Heart left ventricle (tissue), 16 donors: Measurements from ENCODE around the gene PSMA3. TPM values are rescaled to one million over a fixed set of nuclear protein-coding genes. Genes with fewer than 3 reads are reported as not detected.

Source experiments
- ATAC-seq, 4 donors: fragments of 200-7000 bp; cut with Tn5 transposase; one replicate each; pipeline ENCODE4 v1.9.1; 2020 to 2022; ENCODE audit warnings: moderate library complexity in 4 of 4, mild to moderate bottlenecking in 3 of 4, moderate number of reproducible peaks in 1 of 4
- DNase-seq, 5 donors: peaks; one replicate each; pipeline ENCODE4 v3.0.0-alpha.2; 2020
- H3K27ac ChIP-seq, 12 donors: fragments of 200-600 bp; sonication (generic) in 4 of 12; one replicate each; pipeline versions ENCODE4 v1.5.0 to v1.8.0; 2016 to 2022; ENCODE audit warnings: mild to moderate bottlenecking in 2 of 12
- H3K27me3 ChIP-seq, 9 donors: fragments of 200-600 bp; sonication (generic) in 2 of 9; one replicate each; pipeline versions ENCODE4 v1.5.1 to v1.8.0; 2016 to 2022; ENCODE audit warnings: mild to moderate bottlenecking in 3 of 9
- H3K36me3 ChIP-seq, 9 donors: fragments of 200-600 bp; sonication (generic) in 2 of 9; one replicate each; pipeline versions ENCODE4 v1.5.0 to v1.8.0; 2018 to 2022; ENCODE audit warnings: mild to moderate bottlenecking in 2 of 9
- H3K4me1 ChIP-seq, 12 donors: fragments of 200-600 bp; sonication (generic) in 4 of 12; one replicate each; pipeline versions ENCODE4 v1.5.0 to v1.8.0; 2016 to 2022; ENCODE audit warnings: mild to moderate bottlenecking in 3 of 12
- H3K4me3 ChIP-seq, 12 donors: fragments of 200-600 bp; sonication (generic) in 4 of 12; one replicate each; pipeline versions ENCODE4 v1.5.0 to v1.8.0; 2017 to 2022; ENCODE audit warnings: mild to moderate bottlenecking in 9 of 12, moderate library complexity in 4 of 12
- H3K9me3 ChIP-seq, 12 donors: fragments of 200-600 bp; sonication (generic) in 4 of 12; one replicate each; pipeline versions ENCODE4 v1.5.0 to v1.8.0; 2016 to 2022; ENCODE audit warnings: mild to moderate bottlenecking in 1 of 12
- POLR2A ChIP-seq, 2 donors: fragments of 450-650 bp; IDR thresholded peaks; one replicate each; pipeline ENCODE4 v1.6.1; 2017; ENCODE audit warnings: antibody characterized with exemption in 2 of 2, mild to moderate bottlenecking in 2 of 2, moderate library complexity in 2 of 2
- WGBS, 4 donors: extraction: QIAGEN DNeasy Blood & Tissue Kit in 2 of 4; methylation state at CpG; one replicate each; pipeline versions ENCODE4 v1.1.5 to v1.1.7; 2013 to 2018; 5-methylcytosine and 5-hydroxymethylcytosine counted together
- intact Hi-C, 10 donors: fragments of 100-400 bp; cut with DNase I; formaldehyde crosslinking; loops; one replicate each; pipeline versions ENCODE4 v1.11.1 to v1.14.2; 2022
- polyA plus RNA-seq, 2 donors: library from polyadenylated mRNA; stranded (reverse); fragments of 200-250 nt; gene quantifications; one replicate each; pipeline ENCODE4 v1.2.3, GENCODE V29; 2013
- total RNA-seq, 9 donors: library from RNA; depleted of rRNA in 2 of 9; stranded (reverse); fragments of >200 nt in 2 of 9; fragmentation: NEBNext Ultra II Directional in 3 of 9; extraction: Animal tissue kit (Norgen Biotek cat#: 25700) in 3 of 9; gene quantifications; one replicate each; pipeline versions ENCODE4 v1.1.0 to v1.2.4, GENCODE V29; 2016 to 2023
- TF ChIP-seq, protein P1 (sequence below), 12 donors: fragments of 200-600 bp; sonication (generic) in 4 of 12; IDR thresholded peaks; one replicate each; pipeline versions ENCODE4 v1.5.0 to v1.8.0; 2018 to 2022; ENCODE audit warnings: antibody characterized with exemption in 12 of 12, mild to moderate bottlenecking in 5 of 12
- donor health status: ischemic (EF 13 %, LVEDD 7.1; RV severe dilation, severe dysfunction).
- donor health status: healthy with polysubstance abuse.
- donor health status: DM: no; HTN: yes; CAD: no.
- donor health status: DM: no; HTN: no; CAD: no.
- donor health status: ischemic (EF 25% LVEDD 6.9; RV normal size, moderate dysfunction).
- donor health status: ischemic (EF 25% LVEDD 5.7; RV mildly dilated, moderate dysfunction).
- donor health status: healthy.
- donor health status: DM: yes; HTN: yes; CAD: no.
- donor health status: ischemic (EF 35%, LVEDD 5.7; RV mildly dilated, moderate dysfunction).
- donor health status: nonischemic (EF 11% LVEDD 7.7; RV severe dilation, severe dysfunction).
- donor health status: DM: yes; HTN: yes; CAD: no.
- donor health status: PGD.
- donor health status: ischemic (EF 29% LVEDD 5.4; RV normal size, mild dysfunction).
- donor health status: nonischemic (EF 23%, LVEDD 6.1; RV moderate dilation, normal function).

PSMA3 gene
- total and polyA plus RNA-seq, 11 donors, result 121 to 232 (median 155) TPM

DNA sequence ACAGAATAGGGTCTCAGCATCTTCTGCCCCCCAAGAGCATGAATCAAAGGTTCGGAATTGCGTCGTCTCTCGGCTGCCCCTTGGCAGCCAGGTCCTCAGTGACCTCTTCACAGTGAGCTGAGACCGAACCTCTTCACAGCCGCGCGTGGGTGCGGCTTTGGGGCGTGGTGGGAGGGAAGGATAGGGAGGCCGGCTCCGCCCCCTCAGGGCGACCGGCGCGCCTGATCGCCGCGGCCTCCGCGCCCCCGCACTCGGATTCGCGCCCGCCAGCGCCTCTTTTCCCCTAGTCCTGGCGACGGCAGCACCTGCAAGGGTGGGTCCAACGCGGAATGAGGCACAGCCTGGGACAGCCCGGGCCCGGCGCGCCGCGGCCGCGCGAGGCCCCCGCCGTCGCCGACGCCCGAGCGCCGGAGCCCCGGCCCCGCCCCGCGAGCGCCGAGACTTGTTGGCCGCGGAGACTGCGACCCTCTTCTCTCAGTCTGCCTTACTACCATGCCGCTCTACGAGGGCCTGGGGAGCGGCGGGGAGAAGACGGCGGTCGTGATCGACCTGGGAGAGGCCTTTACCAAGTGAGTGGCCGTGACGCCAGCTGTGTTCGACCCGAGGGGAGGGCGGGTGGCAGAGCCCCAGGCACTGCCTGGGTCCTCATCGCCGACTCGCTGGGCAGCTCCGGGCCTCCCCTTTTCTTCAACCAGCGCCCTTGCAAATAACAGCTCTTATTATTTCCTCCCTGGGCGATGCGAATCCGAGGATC is 44.7 kb upstream of the PSMA3 start, which contains the start of gene ACTR10:
Gene ACTR10 (plus strand): TSS at position 424 of the 754 bp plus-strand sequence. CDS start 69 bp downstream, at position 493.
- peak within 1 kb of the TSS; percentile 89 to 99 (median 96) for H3K27ac ChIP-seq
- intact Hi-C loops, result loop anchor here in 5 of 10 donors (1.0 to 5.0 kb wide), 3 partner anchors 37 to 44 kb away; partner anchors contain the start of gene PSMA3 (in 3 of the 5)
- no peaks in the 10 kb centered on the region for H3K9me3 ChIP-seq
- TF ChIP-seq, protein P1, sequence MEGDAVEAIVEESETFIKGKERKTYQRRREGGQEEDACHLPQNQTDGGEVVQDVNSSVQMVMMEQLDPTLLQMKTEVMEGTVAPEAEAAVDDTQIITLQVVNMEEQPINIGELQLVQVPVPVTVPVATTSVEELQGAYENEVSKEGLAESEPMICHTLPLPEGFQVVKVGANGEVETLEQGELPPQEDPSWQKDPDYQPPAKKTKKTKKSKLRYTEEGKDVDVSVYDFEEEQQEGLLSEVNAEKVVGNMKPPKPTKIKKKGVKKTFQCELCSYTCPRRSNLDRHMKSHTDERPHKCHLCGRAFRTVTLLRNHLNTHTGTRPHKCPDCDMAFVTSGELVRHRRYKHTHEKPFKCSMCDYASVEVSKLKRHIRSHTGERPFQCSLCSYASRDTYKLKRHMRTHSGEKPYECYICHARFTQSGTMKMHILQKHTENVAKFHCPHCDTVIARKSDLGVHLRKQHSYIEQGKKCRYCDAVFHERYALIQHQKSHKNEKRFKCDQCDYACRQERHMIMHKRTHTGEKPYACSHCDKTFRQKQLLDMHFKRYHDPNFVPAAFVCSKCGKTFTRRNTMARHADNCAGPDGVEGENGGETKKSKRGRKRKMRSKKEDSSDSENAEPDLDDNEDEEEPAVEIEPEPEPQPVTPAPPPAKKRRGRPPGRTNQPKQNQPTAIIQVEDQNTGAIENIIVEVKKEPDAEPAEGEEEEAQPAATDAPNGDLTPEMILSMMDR (IDR thresholded peaks at IDR 0.05), result no peak
- peak in 1 of 2 donors; percentile 70 for TF ChIP-seq POLR2A (IDR thresholded peaks at IDR 0.05)
- 0 to 1% (median 0%) methylated on average over 17 to 78 of the region's 78 CpGs for WGBS, 4 donors
- H3K27me3 ChIP-seq, result no peaks in the 10 kb centered on the region
- DNase-seq (peak; percentile 86 to 95 (median 91)), ATAC-seq (peak; percentile 88 to 99 (median 97))
- H3K36me3 ChIP-seq, result peaks cover 0 to 24% (median 21%) of the 10 kb centered on the region in 9 donors
- H3K4me1 ChIP-seq, result peaks cover 0 to 22% (median 17%) of the 10 kb centered on the region in 12 donors
- peak within 1 kb of the TSS; percentile 77 to 97 (median 90) for H3K4me3 ChIP-seq

- Histone ChIP-seq H3K27me3 (no peaks in the 10 kb centered on the region), H3K4me3 (peak overlapping the region; percentile 77 to 97 (median 90)), H3K36me3 (peaks cover 0 to 29% (median 24%) of the 10 kb centered on the region in 9 donors), H3K9me3 (no peaks in the 10 kb centered on the region), H3K4me1 (peaks cover 0 to 22% (median 17%) of the 10 kb centered on the region in 12 donors), H3K27ac (peak overlapping the region; percentile 89 to 99 (median 96))
- 0 to 1% (median 0%) methylated on average over 11 of the region's 11 CpGs for WGBS, 4 donors
- TF ChIP-seq, protein P1 (IDR thresholded peaks at IDR 0.05), result no peak
- TF ChIP-seq POLR2A (IDR thresholded peaks at IDR 0.05), result no peak
- intact Hi-C loops, result loop anchor here in 4 of 10 donors (5.0 kb wide), 2 partner anchors 37 to 42 kb away; partner anchors contain the start of gene PSMA3 (in 2 of the 4)
- no peak for DNase-seq
- peak in 3 of 4 donors; percentile 9 to 37 (median 27) for ATAC-seq
These were observed 44.2 kb upstream of the PSMA3 start for GRCh38 chr14:58200480-58200841.

DNA sequence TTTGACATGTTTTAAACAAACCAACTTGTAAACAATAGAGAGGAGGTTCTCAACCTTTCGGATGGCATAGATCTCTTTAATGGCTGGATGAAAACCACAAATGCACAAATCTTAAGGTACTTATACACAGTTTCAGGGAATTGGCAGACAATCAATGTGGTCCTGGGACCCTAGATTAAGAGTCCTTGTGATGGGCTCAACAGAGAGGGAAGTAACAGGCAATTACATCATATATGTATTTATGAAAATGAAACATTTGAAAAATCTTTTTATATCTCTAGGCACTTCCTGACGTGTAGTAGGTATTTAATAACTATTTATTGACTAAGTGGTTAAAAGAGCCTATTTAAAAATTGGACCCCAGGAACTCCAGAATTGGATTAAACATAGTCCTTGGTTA is 43.8 kb upstream of the PSMA3 start:
- intact Hi-C loops, result loop anchor here in 4 of 10 donors (5.0 kb wide), 2 partner anchors 36 to 41 kb away; partner anchors contain the start of gene PSMA3 (in 2 of the 4)
- WGBS, 4 donors, result 0 to 4% (median 1%) methylated on average over 2 of the region's 2 CpGs
- Histone ChIP-seq H3K9me3 (no peaks in the 10 kb centered on the region), H3K4me1 (peaks cover 0 to 22% (median 17%) of the 10 kb centered on the region in 12 donors), H3K4me3 (peak overlapping the region; percentile 77 to 97 (median 90)), H3K27me3 (no peaks in the 10 kb centered on the region), H3K36me3 (peaks cover 0 to 32% (median 24%) of the 10 kb centered on the region in 9 donors), H3K27ac (peak overlapping the region; percentile 89 to 99 (median 96))
- TF ChIP-seq, protein P1 (IDR thresholded peaks at IDR 0.05), result no peak
- TF ChIP-seq POLR2A (IDR thresholded peaks at IDR 0.05), result no peak
- ATAC-seq, result no peak
- DNase-seq, result no peak

- Histone ChIP-seq H3K4me3 (no peak overlapping the region), H3K27me3 (no peaks in the 10 kb centered on the region), H3K27ac (no peak overlapping the region), H3K4me1 (no peaks in the 10 kb centered on the region), H3K9me3 (no peaks in the 10 kb centered on the region), H3K36me3 (peaks cover 0 to 100% (median 97%) of the 10 kb centered on the region in 9 donors)
- no peak for ATAC-seq
- TF ChIP-seq, protein P1 (IDR thresholded peaks at IDR 0.05), result no peak
- TF ChIP-seq POLR2A (IDR thresholded peaks at IDR 0.05), result no peak
- intact Hi-C loops, result no loop called here
- DNase-seq, result no peak
These were observed 31.5 kb upstream of the PSMA3 start for GRCh38 chr14:58213176-58213575.
